RWPE1 (cell line): ENCODE data around the gene TCTN1.
A peak's percentile ranks its signal among the peaks of the same experiment; 100 is the strongest.
"Not testable (repeated sequence)": the region's sequence is repeated elsewhere in the genome, so short reads cannot be mapped to it uniquely, and the experiment has no call there.

Source experiments
- CTCF ChIA-PET: fragments of 350-600 bp; sonication (Branson Sonifier 250); formaldehyde crosslinking; extraction: SDS; loops from one replicate; lab custom pipeline; 2021; lab: Yijun Ruan, JAX
- POLR2A ChIA-PET: fragments of 400-600 bp; formaldehyde crosslinking; extraction: SDS; loops from one replicate; lab custom pipeline; 2020; ENCODE audit warnings: antibody characterized with exemption; ENCODE audit not compliant: low non-redundant PET; lab: Yijun Ruan, JAX
- DNase-seq: peaks from one replicate; pipeline ENCODE4 v3.0.0; 2012; ENCODE audit warnings: low spot score
- H3K27ac ChIP-seq: fragments of 450-650 bp; 2 replicates; pipeline ENCODE4 v1.5.1; 2017
- TF ChIP-seq, protein P1 (sequence below): fragments of 450-650 bp; conservative IDR thresholded peaks from 2 replicates; pipeline ENCODE4 v1.5.1; 2017; ENCODE audit warnings: low read depth, mild to moderate bottlenecking

The TCTN1 gene

DNA sequence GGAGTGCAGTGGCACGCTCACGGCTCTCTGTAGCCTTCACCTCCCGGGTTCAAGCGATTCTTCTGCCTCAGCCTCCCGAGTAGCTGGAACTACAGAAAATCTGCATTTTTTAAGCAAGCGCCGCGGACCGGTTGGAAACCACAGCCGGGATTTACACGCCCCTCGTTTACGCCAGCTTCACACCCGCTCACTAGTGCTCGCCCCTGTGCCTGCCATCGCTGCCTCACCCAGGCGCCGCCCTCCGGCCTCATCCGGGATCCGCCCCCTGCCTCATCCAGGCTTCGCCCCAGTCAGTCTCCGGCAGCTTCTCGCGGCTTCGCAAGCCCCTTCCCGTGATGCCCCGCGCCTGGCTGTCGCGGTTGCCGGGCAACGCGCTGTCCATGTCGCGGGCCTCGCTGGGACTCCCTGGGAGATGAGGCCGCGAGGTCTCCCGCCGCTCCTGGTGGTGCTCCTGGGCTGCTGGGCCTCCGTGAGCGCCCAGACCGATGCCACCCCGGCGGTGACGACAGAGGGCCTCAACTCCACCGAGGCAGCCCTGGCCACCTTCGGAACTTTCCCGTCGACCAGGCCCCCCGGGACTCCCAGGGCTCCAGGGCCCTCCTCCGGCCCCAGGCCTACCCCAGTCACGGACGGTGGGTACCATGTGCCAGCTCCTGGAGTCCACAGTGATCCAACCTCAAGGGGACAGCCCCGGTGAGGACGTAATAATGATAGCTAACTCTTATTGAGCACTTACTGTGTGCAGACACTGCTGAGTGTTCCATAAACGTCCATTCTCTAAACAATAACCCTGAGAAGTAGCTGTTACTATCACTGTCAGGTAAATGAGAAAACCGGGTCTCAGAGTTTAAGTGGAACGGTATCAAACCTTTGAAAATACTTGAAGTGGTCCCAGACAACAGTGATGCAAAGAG is at the start of gene TCTN1:
TCTN1 (plus strand) TSS at position 359 of the 914 bp plus-strand sequence; CDS start at position 413, 54 bp downstream.
- peak; percentile 96 for DNase-seq
- TF ChIP-seq, protein P1, sequence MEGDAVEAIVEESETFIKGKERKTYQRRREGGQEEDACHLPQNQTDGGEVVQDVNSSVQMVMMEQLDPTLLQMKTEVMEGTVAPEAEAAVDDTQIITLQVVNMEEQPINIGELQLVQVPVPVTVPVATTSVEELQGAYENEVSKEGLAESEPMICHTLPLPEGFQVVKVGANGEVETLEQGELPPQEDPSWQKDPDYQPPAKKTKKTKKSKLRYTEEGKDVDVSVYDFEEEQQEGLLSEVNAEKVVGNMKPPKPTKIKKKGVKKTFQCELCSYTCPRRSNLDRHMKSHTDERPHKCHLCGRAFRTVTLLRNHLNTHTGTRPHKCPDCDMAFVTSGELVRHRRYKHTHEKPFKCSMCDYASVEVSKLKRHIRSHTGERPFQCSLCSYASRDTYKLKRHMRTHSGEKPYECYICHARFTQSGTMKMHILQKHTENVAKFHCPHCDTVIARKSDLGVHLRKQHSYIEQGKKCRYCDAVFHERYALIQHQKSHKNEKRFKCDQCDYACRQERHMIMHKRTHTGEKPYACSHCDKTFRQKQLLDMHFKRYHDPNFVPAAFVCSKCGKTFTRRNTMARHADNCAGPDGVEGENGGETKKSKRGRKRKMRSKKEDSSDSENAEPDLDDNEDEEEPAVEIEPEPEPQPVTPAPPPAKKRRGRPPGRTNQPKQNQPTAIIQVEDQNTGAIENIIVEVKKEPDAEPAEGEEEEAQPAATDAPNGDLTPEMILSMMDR = no peak
- CTCF ChIA-PET = interaction anchor here (0.6 kb wide), 2 partner anchors 122 to 145 kb away, joined by 3 read pairs; no protein-coding TSS in a partner anchor
- POLR2A ChIA-PET = interaction anchor here (0.5 kb wide), 1 partner anchor 117 kb away, joined by 6 read pairs; no protein-coding TSS in a partner anchor
- H3K27ac ChIP-seq = peak within 1 kb of the TSS; percentile 67

DNA sequence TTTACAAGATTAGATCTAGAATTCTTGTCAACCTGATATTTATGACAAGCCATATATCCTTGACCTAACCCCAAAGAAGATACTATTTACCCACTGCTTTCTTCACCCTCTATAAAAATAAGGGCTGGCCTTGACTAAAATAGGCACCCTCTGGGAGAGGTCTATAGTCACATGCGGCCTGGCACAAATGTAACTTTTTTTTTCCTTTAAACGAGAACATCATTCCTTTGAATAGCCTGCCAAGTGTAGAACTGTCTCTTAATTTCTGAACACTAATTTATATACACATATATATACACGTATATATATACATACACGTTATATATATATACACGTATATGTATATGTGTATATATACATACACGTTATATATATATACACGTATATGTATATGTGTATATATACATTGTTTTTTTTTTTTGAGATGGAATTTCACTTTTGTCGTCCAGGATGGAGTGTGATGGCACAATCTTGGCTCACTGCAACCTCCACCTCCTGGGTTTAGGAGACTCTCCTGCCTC is 49.4 kb upstream of the TCTN1 start:
- TF ChIP-seq, protein P1 = no peak
- ChIA-PET POLR2A (no interaction called here), CTCF (interaction anchor here (0.6 kb wide), 1 partner anchor 264 kb away, joined by 5 read pairs; no protein-coding TSS in a partner anchor)
- no peak for DNase-seq
- peak overlapping the region; percentile 87 for H3K27ac ChIP-seq

DNA sequence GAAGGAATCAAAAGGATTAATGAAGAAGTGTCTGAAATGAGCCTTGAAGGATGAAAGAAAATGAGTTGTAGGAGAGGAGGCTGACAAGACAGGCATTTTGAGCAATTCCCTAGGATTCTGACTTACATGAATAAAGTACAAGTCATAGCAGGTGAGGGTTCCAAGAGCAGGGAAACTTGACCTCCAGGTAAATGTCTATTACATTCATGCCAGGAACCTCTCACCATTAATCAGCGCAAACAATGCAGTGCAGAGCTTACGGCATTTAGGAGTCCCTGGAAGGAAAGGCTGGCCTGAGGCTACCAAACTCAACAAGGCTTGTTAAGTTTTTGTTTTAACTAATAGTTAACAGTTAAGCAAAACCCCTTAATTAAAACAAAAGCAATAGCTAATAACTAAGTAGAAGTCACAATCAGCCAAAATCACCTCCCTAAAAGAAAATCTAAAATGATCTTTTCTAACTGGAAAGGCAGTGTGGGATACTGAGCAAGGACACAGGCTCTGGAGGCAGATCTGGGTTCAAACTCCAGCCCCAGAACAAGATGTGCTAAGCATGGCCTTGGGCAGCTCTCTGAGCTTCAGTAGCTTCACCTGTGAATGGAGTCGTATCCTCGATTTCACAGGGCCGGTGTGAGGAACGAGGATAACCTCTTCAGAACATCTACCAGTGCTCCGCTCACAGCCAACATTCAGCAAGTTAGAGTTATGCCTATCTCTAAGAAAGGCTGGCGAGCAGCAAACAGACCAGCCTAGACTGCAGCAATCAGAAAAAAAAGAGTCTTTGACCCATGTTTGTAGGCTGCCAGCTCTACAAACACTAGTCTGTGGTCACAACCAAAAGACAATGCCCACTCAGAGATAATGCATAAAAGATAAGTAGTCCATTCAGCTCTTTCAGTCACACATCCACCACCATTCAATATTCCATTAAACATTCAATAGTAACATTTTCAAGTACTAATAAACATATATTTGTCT is 47.7 kb upstream of the TCTN1 start:
- CTCF ChIA-PET = interaction anchor here (0.6 to 1.1 kb wide), 3 partner anchors 8 to 137 kb away, joined by 3 to 8 read pairs (median 4); no protein-coding TSS in a partner anchor
- H3K27ac ChIP-seq = peak overlapping the region; percentile 87

DNA sequence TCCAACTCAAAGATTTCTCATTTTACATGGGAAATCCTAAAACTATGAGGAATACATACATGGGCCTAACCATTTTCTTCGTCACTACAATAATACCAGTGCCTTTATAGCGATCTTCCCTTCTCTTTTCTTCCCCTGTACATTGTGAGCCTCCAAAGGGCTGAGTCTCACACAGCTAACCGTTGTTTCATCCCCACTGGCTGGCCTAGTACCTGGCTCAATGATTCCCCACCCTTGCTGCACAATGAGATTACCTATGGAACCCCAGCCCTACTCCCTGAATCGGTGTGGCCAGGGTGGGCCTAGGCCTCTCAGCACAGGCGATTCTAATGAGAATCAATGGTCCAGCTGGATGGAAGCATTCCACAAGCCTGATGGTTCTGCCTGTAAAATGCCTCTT is 46.9 kb upstream of the TCTN1 start:
- ChIA-PET CTCF (no interaction called here), POLR2A (no interaction called here)
- TF ChIP-seq, protein P1 = no peak
- no peak for DNase-seq
- peak overlapping the region; percentile 72 for H3K27ac ChIP-seq

More for the DNA sequence above, 47.7 kb upstream of the TCTN1 start:
- TF ChIP-seq, protein P1 = no peak
- peak; percentile 83 for DNase-seq
- POLR2A ChIA-PET = no interaction called here

DNA sequence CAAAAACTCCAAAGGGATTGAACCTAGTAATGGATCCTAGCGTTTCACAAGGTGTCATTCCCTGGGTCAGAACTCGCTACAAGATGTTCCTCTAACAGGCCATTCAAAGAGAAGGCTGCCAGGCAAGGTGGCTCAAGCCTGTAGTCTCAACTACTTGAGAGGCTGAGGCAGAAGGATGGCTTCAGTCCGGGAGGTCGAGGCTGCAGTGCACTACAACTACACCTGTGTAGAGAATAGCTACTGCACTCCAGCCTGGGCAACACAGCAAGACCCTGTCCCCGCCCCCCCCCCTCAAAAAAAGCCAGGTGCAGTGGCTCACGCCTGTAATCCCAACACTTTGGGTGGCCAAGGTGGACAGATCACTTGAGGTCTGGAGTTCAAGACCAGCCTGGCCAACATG is 45.2 kb upstream of the TCTN1 start:
- CTCF ChIA-PET = no interaction called here
- POLR2A ChIA-PET = no interaction called here
- DNase-seq = no peak
- TF ChIP-seq, protein P1 = no peak
- H3K27ac ChIP-seq = 0 out of 2 replicates have a peak overlapping the region, but pooled peaks have one; percentile 25

DNA sequence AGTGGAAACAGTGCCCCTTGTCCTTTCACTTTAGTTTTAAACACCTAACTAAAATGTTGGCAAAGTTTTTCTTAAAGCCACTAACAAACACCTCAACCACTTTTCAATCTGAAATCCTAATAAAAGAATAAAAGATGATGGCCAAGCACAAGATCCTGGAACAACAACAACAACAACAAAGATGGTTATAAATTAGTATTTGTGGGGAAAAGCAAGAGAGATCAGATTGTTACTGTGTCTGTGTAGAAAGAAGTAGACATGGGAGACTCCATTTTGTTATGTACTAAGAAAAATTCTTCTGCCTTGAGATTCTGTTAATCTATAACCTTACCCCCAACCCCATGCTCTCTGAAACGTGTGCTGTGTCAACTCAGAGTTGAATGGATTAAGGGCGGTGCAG is 44.1 kb upstream of the TCTN1 start:
- POLR2A ChIA-PET, H3K27ac ChIP-seq, DNase-seq, CTCF ChIA-PET: not testable (repeated sequence)

DNA sequence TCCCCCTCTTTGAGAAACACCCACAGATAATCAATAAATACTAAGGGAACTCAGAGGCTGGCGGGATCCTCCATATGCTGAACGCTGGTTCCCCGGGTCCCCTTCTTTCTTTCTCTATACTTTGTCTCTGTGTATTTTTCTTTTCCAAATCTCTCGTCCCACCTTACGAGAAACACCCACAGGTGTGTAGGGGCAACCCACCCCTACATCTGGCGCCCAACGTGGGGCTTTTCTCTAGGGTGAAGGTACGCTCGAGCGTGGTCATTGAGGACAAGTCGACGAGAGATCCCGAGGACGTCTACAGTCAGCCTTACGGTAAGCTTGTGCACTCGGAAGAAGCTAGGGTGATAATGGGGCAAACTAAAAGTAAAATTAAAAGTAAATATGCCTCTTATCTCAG is 43.1 kb upstream of the TCTN1 start:
- CTCF ChIA-PET, POLR2A ChIA-PET, H3K27ac ChIP-seq, DNase-seq: not testable (repeated sequence)
